GM20000 (cell line): ENCODE results near the gene SLC11A2.

Experiments
- DNase-seq: peaks from one replicate; pipeline ENCODE4 v3.0.0; 2012; ENCODE audit warnings: low spot score
- TF ChIP-seq, protein P1 (sequence below): IDR thresholded peaks from 2 replicates; pipeline ENCODE4 v1.5.1; 2012; ENCODE audit warnings: mild to moderate bottlenecking, control low read depth; ENCODE audit errors: extremely low read depth, missing control alignments

The SLC11A2 gene

DNA sequence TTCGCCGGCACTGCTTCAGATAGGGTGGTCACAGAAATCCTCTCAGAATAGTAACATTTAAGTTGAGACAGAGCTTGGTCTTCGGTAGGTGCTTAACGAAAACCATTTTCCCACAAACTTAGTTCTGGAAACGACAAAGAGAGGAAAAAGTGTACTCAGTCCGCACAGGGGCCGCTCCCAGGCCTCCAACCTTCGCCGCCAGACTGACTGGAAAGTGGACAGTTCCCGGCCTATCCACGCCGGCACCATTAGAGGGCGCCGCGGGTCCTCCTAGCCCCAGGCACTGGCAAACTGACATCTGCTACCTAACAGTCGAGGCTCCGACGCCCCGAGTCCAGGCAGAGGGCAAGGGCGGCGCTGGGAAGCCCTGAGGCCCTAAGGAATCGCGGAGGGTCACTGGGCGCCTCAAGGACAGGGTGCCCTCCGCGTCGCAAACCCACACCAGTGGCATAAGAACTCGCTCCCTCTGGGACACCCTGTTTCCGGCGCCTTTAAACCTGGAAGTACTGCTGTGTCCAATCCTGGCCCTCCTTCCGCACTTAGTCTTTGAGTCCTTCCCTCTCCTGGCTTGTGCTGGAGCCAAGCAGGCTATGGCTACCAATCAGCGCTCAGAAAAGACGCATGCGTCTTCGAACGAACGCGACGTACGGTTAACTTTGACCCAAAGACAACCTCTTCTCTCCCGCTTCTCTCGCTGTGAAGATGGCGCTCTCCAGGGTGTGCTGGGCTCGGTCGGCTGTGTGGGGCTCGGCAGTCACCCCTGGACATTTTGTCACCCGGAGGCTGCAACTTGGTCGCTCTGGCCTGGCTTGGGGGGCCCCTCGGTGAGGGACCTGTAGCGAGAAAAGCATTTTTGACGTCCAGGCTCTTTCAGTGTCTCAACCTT, 21.7 kb upstream of the SLC11A2 start, which contains the start of gene LETMD1:
TSS of gene LETMD1 (plus strand) at position 673 of the 886 bp plus-strand sequence. CDS start at position 703, 30 bp downstream.
- TF ChIP-seq, protein P1, sequence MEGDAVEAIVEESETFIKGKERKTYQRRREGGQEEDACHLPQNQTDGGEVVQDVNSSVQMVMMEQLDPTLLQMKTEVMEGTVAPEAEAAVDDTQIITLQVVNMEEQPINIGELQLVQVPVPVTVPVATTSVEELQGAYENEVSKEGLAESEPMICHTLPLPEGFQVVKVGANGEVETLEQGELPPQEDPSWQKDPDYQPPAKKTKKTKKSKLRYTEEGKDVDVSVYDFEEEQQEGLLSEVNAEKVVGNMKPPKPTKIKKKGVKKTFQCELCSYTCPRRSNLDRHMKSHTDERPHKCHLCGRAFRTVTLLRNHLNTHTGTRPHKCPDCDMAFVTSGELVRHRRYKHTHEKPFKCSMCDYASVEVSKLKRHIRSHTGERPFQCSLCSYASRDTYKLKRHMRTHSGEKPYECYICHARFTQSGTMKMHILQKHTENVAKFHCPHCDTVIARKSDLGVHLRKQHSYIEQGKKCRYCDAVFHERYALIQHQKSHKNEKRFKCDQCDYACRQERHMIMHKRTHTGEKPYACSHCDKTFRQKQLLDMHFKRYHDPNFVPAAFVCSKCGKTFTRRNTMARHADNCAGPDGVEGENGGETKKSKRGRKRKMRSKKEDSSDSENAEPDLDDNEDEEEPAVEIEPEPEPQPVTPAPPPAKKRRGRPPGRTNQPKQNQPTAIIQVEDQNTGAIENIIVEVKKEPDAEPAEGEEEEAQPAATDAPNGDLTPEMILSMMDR: peak; percentile 95
- peak; percentile 90 for DNase-seq

DNA sequence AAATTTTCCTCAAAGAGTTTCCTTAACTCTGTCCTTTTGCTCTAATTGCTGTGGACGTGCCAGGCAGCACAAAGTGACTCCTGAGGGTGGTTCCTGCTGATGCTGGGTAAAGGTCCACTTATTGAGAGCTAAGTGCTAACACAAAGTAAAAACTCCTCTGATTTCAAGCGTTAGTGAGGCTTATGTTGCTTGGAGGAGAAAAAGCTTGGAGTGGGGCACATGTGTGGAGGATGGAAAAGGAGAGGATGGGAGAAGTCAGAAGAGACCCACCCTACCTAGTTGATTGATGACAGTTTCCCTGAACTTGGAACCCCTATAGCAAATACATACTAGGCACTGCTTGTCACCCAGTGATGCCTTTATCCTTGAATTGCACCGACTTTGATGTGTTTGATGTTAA, 10.1 kb upstream of the SLC11A2 start:
- TF ChIP-seq, protein P1: no peak
- no peak for DNase-seq

DNA sequence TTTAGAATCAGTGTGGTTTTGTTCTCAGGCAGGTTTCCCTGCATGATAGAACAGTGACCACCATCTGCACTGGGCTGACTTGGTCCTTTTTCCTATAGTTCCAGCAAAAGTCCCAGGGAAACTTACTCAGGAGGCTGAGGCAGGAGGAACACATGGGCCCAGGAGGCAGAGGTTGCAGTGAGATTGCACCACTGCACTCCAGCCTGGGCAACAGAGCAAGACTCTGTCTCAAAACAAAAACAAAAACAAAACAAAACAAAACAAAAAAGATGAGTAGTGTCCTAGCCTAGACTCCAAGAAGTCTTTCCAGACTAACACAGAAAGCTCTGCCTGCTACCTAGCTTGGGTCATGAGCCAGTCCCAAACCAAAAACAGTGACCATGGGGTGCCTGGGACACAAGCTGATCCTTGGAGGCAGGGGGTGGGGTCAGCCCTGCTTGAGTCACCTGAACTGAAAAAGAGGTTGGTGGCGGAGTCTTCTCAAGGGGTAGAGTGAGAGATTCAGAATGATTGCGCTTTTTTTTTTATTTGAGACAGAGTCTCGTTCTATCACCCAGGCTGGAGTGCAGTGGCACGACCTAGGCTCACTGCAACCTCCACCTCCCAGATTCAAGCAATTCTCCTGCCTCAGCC, 7.4 kb upstream of the SLC11A2 start:
- TF ChIP-seq, protein P1: no peak
- no peak for DNase-seq

- TF ChIP-seq, protein P1: no peak
- DNase-seq: no peak
Measured at GRCh38 chr12:51033048-51033447, 6.9 kb upstream of the SLC11A2 start.

DNA sequence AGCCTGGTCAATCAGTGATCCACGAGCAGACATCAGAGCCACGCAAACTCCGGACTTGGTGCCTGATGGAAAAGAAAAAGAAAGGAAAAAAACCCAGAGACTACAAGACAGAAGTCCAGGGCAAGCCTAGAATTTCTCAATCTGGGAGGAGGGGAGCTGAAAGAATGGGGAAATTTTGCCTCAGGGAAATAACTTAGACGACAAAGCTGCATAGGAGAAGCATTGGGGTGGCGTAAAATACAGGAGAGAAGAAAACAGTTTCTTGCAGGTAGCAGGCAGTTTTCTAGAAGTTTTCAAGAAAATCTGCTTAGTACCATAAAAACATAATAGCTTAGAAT, 2.6 kb upstream of the SLC11A2 start:
- TF ChIP-seq, protein P1: no peak
- DNase-seq: no peak

DNA sequence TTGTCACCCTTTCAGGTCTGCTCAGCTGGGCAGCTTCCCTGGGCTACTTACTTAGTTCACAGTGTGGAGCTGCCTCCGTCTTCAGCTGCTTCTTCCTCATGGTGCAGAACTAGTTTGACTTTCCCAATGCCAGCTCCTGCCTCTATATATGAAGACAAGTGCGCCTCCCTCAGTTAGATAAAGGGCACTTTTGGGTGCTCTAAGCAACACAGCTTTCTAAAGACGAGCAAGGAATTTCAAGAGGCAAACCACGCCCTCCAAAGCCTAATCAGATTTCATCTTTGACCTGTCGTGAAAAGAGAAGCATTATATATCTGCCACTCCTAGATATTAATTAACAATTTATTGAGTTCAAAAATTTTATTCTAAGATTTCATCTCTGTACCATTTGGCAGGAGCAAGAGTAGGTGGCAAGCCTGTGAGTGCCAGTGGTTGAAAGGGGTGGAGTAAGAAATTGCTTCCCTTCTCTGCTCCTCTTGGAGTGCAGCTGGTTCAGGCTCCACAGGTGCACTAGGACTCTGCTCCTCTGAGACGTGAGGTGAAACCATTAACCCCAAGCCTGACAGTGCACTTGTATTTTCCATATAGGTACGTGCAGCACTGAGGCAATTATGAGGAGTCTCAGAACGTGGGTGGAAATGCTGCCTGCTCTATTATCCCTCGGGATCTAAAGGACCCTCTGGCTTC, 2.1 kb upstream of the SLC11A2 start:
- DNase-seq: peak; percentile 19
- TF ChIP-seq, protein P1: peak; percentile 18
